ENCODE data around the gene INSYN2B.
"Not testable (repeated sequence)": the region's sequence is repeated elsewhere in the genome, so short reads cannot be mapped to it uniquely, and the experiment has no call there.

The INSYN2B gene

GRCh38 chr5:169848792-169849191 is 131.5 kb downstream of the INSYN2B start:
- DNase-seq (ENCODE audit: low read depth) = no peak

GRCh38 chr5:169848271-169848670 is 132.0 kb downstream of the INSYN2B start:
- no peak for DNase-seq (ENCODE audit: low read depth)

GRCh38 chr5:169847519-169847918 is 132.8 kb downstream of the INSYN2B start:
- DNase-seq (ENCODE audit: low read depth) = no peak

- DNase-seq (ENCODE audit: low read depth) = no peak
Measured at GRCh38 chr5:169842699-169843098, 137.6 kb downstream of the INSYN2B start.

GRCh38 chr5:169840405-169840804 is 139.9 kb downstream of the INSYN2B start:
- DNase-seq (ENCODE audit: low read depth) = no peak

- no peak for DNase-seq (ENCODE audit: low read depth)
Measured at GRCh38 chr5:169838688-169839087, 141.6 kb downstream of the INSYN2B start.

GRCh38 chr5:169837686-169838085 is 142.6 kb downstream of the INSYN2B start:
- no peak for DNase-seq (ENCODE audit: low read depth)

- DNase-seq (ENCODE audit: low read depth) = no peak
Measured at GRCh38 chr5:169836835-169837536, 143.3 kb downstream of the INSYN2B start.

- DNase-seq (ENCODE audit: low read depth) = not testable (repeated sequence)
Measured at GRCh38 chr5:169834540-169834939, 145.8 kb downstream of the INSYN2B start.

- not testable (repeated sequence) for DNase-seq (ENCODE audit: low read depth)
Measured at GRCh38 chr5:169833681-169834292, 146.5 kb downstream of the INSYN2B start.

- DNase-seq (ENCODE audit: low read depth) = no peak
Measured at GRCh38 chr5:169832845-169833244, 147.4 kb downstream of the INSYN2B start.

- no peak for DNase-seq (ENCODE audit: low read depth)
Measured at GRCh38 chr5:169832304-169832703, 148.0 kb downstream of the INSYN2B start.

- DNase-seq (ENCODE audit: low read depth) = no peak
Measured at GRCh38 chr5:169831331-169831730, 149.0 kb downstream of the INSYN2B start.

- DNase-seq (ENCODE audit: low read depth) = no peak
Measured at GRCh38 chr5:169828385-169828784, 151.9 kb downstream of the INSYN2B start.

- no peak for DNase-seq (ENCODE audit: low read depth)
Measured at GRCh38 chr5:169827769-169828168, 152.5 kb downstream of the INSYN2B start.

GRCh38 chr5:169826618-169827017 is 153.7 kb downstream of the INSYN2B start:
- no peak for DNase-seq (ENCODE audit: low read depth)

GRCh38 chr5:169817031-169817430 is 163.3 kb downstream of the INSYN2B start:
- DNase-seq (ENCODE audit: low read depth) = no peak

GRCh38 chr5:169814522-169814921 is 165.8 kb downstream of the INSYN2B start:
- no peak for DNase-seq (ENCODE audit: low read depth)
